Measurements from ENCODE around the gene FAM171A2.

DNA sequence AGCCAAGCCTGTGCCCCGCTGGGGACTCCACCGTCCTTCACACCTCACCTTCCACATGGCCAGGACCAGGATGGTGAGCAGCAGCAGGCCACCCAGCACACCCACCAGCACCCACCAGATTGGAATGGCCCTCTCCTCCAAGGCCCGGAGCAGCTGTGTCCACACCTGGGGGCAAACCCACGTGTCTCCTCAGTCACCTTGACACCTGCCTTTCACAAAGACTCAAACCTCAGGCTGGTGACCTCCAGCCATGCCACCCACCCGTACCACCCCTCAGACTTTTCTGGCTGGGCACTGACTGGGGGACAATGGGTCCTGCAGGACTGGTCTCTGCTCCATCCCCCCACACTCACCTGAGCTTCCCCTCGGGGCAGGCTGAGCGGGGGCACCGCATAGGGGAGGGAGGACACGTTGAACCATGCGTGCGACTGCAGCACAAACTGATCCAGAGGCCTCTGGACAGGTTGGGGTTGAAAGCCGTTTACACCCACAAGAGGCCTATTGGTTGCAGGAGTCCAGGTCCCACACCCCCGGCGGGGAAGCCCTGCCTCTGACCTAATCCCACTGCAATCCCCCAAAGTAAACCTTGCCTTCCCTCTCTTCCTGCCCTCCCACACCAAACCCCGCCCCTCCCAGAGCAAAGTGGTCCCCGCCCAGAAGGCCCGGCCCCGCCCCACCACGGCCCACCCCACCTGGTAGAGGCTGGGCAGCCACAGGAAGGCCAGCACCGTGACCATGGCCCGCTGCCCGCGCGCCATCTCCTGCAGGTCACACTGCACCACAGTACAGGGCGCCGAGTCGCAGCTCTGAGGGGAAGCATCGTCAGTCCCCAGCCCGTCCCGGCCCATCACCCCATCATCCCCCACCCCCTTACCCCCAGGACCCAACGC is 10.9 kb upstream of the FAM171A2 start:
- TF ChIP-seq YY1 (IDR thresholded peaks at IDR 0.05; ENCODE audit: insufficient read depth, insufficient read length) (no peak), ZNF274 (IDR thresholded peaks at IDR 0.05; ENCODE audit: low read depth, low read length) (no peak)
